HG03103 (cell line): Measurements from ENCODE around the gene CNTN5.

Experiments
- ATAC-seq: cut with Tn5 transposase; IDR thresholded peaks from one replicate; pipeline ENCODE4 v1.9.1; 2021; ENCODE audit warnings: low read depth; ENCODE audit not compliant: unreplicated experiment

Gene CNTN5

DNA sequence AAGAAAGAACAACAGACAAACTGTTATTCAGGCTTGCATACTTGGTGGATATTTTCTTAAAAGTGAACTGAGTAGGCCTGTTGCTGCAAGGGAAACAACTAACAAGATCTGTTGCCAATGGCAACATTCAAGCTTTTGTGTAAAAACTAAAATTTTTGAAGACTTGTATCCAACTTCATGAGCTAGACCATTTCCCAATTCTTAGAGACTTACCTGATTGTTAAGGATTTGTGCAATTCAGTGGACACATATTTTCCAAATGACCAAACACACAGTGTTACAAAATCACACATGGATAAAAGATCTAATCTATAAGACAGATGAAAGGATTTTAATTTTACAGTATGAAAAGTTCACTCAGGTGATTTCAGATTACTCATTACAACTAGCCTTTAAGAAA is 564.1 kb downstream of the CNTN5 start:
- ATAC-seq, result no peak

DNA sequence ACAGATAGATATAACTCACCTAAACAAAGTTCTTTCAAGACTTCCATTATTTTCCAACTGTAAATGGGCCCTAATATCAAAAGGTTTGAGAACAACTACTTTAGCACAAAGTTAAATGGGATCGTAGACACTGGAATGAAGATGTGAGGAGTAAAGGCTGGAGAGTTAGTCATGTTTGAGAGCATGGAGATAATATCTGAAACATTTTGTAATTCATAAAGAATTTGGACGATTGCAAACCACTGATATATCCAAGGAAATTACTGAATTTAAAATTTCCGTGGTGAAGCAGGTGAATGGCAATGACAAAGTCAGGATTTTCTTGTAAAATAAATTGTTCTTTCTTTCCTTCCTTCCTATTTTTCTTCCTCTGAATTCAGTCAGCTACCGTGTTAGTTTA is 564.9 kb downstream of the CNTN5 start:
- no peak for ATAC-seq

GRCh38 chr11:99589771-99590170 is 569.0 kb downstream of the CNTN5 start:
- no peak for ATAC-seq

DNA sequence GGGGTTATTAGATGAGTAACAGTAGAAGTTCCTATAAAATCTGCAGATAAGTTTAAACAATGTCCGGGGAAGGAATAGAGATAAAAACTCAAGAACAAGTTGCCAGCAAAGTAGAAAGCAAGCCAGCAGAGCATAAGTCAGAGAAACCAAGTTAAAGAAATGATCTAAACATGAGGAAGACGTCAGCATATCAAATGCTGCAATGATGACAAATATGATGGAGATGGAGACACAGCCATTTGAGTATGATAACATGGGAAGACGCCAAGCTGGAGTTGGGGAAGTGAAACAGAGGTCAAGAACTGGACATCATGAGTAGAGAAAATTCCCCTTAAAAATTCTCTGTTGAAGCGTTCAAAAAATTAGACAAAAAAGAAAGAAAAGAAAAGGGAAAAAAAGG is 571.5 kb downstream of the CNTN5 start:
- ATAC-seq, result no peak

GRCh38 chr11:99593197-99593596 is 572.4 kb downstream of the CNTN5 start:
- no peak for ATAC-seq

- ATAC-seq, result no peak
Observed at GRCh38 chr11:99601179-99601578, 580.4 kb downstream of the CNTN5 start.

GRCh38 chr11:99614352-99614751 is 593.6 kb downstream of the CNTN5 start:
- no peak for ATAC-seq

DNA sequence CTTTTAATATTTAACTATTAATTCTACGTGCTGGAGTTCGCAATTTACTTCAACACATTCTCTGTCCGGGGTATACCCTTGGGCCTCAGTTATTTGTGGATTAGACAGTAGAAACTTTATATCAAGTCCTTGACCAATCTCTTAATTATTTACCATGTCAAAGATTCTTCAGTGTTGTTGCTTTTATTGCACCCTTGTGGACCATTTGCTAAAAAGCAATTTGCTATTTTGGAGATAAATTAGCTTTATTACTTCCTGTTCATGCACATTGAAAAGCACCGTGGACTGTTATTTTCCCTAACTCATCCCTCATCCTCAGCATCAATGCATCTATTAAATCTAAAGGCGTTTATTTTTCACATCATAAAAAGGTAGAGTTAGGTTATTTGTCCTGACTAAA is 609.9 kb downstream of the CNTN5 start:
- no peak for ATAC-seq

DNA sequence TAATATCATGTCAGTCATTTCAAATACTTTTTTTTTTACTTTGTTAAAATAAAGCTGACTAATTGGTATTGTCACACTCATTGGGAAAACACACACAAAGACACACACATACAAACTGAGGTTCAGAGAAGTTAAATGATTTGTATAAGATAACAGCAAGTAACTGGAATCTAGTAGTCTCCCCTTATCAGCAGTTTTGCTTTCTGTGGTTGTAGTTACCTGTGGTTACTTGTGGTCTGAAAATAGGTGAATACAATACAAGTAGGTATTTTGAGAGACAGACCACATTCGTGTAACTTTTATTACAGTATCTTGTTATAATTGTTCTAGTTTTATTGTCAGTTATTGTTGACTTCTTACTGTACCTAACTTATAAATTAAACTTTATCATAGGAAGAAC is 610.9 kb downstream of the CNTN5 start:
- no peak for ATAC-seq

GRCh38 chr11:99632969-99633368 is 612.2 kb downstream of the CNTN5 start:
- no peak for ATAC-seq

DNA sequence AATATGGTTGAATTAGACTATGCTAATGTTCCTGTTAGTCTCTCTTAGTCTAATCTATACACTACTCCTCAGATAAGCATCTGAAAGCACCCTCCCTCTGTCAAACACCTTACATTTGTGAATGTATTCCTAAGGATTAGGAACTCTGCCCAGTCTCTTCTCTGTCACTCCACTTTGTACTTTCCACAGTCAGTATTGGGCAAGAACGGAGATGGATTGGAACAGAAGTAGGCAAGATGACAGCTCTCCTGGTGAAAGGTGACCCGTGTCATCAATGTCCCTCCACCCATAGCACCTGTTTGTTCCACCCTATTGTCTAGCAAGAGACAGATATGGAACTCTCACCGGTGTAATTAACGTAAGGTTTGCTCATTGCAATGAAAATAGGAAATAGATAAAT is 613.8 kb downstream of the CNTN5 start:
- no peak for ATAC-seq

- no peak for ATAC-seq
Observed at GRCh38 chr11:99638073-99638553, 617.4 kb downstream of the CNTN5 start.

- no peak for ATAC-seq
Observed at GRCh38 chr11:99640671-99641070, 619.9 kb downstream of the CNTN5 start.

DNA sequence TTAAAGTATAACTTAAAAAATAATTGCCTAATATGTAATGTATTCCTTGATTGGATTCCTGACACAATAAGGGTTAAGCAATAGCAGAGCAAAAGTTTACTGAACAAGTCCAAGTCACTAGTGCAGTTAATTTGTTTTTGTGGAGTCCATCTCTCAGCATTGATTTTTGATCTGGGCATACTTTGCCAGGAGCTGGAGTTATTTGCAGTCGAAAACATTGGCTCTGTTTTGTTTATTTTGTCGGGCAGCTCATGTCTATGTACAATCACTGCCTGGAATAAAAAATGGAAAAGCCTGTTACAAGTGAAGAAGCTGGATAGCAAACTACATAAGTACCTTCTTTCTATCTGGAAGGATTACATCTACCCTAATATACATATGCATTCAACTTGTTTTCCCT is 625.2 kb downstream of the CNTN5 start:
- ATAC-seq, result no peak

GRCh38 chr11:99670067-99670676 is 649.4 kb downstream of the CNTN5 start:
- ATAC-seq, result no peak

DNA sequence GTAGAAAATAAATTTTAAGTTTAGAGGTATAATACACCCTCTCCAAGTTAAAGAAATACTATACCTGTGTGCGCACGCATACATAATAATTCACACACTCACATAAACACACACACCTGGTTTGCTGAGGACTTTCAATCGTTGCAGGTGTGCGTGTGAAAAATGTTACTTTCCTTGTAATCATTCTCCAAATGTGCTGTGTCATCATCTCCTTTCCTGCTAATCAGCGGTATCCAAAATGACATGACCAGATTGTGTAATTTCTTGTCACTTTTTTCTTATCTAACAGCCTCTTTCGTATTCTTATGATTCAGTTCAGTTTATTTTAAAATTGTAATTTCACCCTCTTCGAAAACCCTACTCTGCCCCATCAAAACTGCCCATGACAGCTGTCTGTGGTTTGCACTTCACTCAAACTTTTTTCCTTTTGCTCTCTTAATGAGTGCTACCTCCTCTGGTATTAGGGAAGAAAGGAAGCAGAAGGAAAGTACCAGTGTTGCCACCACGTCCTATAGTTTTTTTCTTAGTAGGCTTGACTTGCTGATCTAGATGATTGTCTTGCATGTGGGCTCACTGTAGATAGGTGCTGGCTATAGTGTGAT is 651.2 kb downstream of the CNTN5 start:
- ATAC-seq, result no peak

DNA sequence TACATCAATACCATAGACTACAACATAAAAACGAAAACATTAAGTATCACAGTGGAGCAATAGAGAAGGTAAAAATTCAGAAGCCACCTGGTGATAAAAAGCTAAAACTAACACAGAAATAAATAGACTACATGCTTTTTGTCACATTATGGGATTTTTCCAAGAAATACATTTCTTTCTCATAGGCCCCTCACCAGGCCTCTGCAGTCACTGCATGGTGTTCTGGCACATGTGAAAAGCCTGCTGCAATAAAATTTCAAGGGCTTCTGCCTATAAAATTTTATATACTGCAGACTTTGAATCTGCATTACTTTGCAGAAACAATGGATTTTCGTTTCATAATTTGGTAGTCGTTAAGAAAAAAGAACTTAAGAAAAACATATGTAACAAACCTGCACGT is 655.5 kb downstream of the CNTN5 start:
- ATAC-seq, result no peak

- ATAC-seq, result no peak
Observed at GRCh38 chr11:99682171-99682570, 661.4 kb downstream of the CNTN5 start.

- no peak for ATAC-seq
Observed at GRCh38 chr11:99682646-99683045, 661.9 kb downstream of the CNTN5 start.

- no peak for ATAC-seq
Observed at GRCh38 chr11:99683933-99684332, 663.2 kb downstream of the CNTN5 start.

- no peak for ATAC-seq
Observed at GRCh38 chr11:99686838-99687237, 666.1 kb downstream of the CNTN5 start.

DNA sequence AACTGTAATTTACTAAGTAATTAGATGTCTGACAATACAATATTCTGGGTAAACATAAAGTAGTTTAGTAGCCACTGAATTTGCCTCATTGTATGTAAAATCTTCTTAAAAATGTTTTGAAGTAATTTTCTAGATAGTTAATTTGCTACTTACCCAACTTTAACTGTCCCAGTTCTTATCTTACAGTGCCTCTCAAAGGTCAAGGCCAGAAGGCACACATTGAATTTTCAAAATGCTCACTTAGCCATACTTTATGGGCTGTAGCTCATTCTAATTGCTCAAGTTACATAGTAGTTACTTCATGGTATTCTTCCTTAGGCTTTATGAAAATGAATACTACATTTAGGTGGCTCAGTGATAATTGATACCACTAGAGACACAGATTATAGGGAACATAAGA is 666.6 kb downstream of the CNTN5 start:
- no peak for ATAC-seq
